Activated CD4-positive, alpha-beta T cell treated with anti-CD3 and anti-CD28 coated beads, Interleukin-10, Interleukin-2, amounts not matched to agents 100 ng/mL and 50 ng/mL, durations not matched to agents 16 hours and 8 hours (primary cell): ENCODE data around the gene TRA2B.
A peak's percentile ranks its signal among the peaks of the same experiment; 100 is the strongest.

ENCODE experiments used
- DNase-seq: peaks from one replicate; pipeline ENCODE4 v3.0.0-alpha.2; 2020

TRA2B gene

DNA sequence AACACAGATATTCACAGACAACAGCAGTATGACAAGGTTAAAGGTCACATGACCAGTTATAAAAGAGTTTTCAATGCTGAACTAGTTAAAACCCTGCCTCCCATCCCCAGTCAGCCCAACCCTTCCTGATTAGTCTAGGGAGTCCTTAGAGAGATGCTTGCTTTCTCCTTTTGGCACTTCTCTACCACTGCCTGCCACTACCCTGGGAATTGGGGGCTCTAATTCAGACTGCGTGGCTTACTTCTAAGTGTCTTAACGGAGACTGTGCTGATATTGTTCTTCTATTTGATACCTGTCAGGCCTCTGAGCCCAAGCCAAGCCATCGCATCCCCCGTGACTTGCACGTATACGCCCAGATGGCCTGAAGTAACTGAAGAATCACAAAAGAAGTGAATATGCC lies 11.7 kb upstream of the TRA2B start:
- DNase-seq = no peak

DNA sequence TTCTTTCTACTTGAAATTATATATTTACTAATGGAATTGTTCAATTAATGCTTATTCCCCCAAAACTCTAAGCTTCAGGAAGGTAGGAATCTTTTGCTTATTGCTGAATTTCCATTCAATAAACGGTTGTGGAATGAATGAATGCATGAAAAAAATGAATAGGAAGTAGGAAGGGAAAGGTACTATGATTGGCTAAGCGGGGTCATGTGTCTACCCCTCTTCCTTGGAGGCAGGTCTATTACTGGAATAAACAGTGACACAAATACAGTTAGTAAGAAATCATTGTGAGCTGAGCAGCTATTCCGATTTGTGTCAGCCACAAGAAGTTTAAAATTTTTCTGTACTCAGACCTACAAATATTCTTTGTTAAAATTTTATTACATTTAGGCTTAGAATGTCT lies 10.5 kb upstream of the TRA2B start:
- no peak for DNase-seq

GRCh38 chr3:185943760-185944106 lies 5.9 kb upstream of the TRA2B start:
- DNase-seq = no peak

DNA sequence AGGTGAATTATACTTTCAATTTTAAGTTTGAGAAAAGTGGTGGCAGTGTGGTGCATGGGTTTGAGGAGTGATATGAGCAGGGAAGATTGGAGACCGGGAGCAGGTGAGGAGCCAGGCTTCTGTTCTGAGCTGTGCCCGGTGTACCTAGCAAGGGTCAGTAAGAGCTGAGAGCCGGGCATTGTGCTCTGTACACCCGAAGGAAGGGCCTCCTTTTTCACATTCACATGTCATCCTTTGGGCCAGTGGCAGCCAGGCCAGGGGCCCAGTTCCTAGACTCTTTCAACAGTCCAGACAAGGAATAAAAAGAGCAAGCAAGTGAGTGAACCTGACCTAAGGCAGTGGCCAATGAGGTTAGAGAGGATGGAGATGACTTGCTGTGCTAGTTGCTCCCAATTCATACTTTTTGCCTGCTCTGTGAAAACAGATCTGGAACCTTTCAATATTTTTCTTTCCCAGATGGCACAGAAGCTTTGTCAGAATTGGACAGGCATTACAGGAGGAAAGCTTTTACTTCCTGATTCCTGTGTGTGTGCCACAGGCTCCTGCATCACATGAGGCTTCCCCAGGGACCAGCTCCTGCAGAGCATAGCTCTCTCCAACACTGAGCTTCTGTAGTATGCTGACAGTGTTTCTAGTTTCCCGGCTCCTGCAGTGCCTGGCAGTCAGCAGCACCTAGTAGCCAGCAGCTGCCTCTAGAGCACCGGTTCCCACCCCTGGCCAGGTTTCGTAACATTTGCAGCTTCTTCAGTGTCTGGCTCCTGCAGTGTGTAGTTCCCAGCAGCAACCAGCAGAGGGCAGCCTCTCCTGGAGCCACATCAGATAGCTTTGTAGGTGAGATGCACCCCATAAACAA lies 5.3 kb upstream of the TRA2B start:
- peak; percentile 89 for DNase-seq

GRCh38 chr3:185942396-185942795 lies 4.6 kb upstream of the TRA2B start:
- DNase-seq = no peak

GRCh38 chr3:185940951-185941350 lies 3.1 kb upstream of the TRA2B start:
- no peak for DNase-seq

DNA sequence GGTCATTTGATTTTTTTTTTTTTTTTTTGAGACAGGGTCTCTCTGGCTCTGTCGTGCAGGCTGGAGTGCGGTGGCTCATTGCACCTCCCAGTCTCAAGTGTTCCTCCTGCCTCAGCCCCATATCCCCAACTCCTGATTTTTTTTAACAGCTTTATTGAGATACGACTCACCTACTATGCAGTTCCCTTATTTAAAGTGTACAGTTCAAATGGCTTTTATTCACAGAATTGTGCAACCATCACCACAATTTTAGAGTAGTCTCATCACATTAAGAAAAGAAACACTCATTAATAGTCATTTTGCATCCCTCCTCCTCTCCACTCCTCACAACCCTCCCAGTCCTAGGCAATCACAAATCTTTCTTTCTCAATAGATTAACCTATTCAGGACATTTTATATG lies 1.9 kb upstream of the TRA2B start:
- no peak for DNase-seq

DNA sequence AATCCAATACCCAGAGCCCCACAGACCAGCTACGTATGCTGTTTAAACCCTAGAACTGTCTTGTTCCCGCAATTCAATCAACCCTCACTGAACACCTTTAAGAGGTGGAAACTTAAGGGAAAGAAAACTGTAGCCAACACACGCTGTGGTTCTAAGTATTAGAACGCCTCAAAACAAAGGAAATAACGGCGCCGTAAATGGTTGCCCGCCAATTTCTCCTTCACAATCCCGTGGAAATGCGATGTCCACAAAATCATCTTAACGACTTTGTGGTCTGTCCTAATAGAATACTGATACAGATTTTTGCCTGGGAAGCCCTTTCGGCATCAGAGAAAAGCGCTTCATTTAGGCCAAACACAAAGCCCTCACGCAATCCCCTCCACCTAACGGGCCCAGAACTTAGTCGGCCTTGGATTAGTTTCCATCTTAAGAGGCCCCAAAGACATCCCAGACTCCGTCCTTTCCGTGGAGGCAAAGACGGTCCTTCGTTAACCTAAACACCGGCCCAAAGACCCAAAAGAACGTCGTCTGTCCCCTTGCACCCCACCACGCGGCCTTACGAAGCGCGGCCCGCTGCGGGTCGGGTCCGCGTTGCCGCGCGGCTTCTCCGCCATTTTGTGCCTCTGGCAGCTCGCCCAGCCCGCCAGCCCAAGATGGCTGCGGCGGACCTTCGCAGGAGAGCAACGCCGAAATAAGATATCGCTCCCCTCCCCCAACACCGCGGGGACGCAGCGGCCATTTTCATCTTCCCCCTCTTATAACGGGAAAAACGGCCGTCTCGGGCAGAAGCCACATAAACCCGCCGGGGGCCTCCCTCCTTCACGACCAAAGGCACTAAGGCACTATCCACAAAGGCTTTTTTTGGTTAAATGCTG lies 763 bp downstream of the TRA2B start:
- peak; percentile 92 for DNase-seq

GRCh38 chr3:185936273-185936629 lies 1.6 kb downstream of the TRA2B start:
- no peak for DNase-seq

- no peak for DNase-seq
Observed at GRCh38 chr3:185935465-185936272, 2.1 kb downstream of the TRA2B start.

DNA sequence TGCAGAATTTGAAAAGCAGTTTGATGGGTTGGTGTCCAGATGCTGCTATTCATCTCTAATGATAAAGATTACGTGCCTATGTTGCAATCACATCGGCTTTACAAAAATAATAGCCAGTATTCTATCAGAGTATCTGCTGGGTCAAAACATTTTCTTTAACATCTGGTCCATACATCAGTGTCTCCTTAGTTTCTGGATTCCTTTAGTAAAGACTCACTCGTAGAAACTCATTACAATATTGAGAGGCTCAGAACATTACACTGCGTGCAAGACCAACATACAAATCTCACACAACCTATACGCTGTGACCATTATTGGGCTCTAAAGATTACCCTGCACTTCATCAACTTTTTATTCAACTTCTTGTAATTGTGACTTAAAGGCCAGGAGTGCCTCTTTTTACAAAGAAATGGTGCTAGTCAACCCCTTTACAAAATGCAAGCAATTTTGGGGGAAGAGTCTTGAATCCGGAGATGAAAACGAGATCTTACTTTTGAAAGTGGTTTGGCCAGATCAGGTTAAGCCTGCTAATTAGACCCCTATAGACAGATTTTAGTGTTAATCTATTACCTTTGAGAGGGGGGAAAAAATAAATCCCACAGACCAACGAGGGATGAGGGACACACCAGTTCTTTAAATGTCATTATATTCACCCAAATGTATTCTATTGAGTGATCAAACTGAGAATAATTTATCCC lies 2.9 kb downstream of the TRA2B start:
- DNase-seq = no peak

DNA sequence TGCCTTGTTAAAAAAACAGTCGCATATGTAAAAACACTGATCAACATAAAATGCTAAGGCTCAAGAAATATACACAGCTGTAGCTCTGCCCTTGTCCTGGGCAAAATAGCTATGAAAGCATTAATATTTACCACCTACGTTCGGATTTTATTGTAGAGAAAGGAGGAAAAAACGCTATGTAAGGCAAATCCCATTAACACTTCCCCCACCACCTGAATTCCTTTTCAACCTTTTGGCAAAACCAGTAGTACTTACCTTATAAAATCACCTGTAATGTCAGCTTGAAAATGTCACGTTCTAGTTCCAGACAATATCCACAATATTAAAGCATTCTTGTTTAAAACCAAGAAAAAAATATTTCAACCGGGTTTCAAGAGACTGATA lies 3.6 kb downstream of the TRA2B start:
- no peak for DNase-seq

DNA sequence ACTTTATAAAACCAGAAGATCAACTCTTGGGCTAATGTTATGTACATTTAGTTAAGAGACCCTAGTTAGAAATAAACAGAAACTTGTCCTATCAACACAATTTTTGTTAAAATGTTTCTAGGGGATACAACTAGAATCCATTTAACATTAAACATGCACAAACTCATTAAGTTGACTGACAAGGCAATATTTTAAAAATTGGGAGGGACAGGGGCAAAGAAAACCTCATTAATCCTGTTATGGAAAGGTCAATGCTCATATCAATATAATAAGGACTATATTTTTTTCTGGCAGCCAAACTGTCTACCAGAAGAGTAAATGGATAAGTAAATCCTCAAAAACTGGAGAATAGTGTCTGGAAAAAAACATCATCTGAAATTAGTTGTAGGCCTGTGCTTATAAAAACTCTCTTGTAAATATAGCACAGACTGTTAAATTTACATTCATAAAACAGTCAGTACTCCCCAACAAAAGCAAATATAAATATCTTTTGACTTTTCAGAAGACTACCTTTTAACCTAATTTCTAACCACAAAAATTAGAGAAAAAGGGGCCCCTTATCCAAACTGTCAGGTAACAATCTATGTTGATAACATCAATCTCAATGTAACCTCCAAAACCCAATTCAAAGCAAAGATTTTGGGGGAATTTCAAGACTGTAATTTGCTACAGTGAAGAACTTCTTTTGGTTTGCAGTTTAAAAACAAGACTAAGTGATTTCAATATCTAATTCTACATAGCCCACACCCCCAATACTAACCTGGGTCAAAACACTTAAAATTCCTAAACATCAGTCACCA lies 4.2 kb downstream of the TRA2B start:
- DNase-seq = no peak

- no peak for DNase-seq
Observed at GRCh38 chr3:185931777-185932612, 5.8 kb downstream of the TRA2B start.

- no peak for DNase-seq
Observed at GRCh38 chr3:185930393-185931107, 7.3 kb downstream of the TRA2B start.

DNA sequence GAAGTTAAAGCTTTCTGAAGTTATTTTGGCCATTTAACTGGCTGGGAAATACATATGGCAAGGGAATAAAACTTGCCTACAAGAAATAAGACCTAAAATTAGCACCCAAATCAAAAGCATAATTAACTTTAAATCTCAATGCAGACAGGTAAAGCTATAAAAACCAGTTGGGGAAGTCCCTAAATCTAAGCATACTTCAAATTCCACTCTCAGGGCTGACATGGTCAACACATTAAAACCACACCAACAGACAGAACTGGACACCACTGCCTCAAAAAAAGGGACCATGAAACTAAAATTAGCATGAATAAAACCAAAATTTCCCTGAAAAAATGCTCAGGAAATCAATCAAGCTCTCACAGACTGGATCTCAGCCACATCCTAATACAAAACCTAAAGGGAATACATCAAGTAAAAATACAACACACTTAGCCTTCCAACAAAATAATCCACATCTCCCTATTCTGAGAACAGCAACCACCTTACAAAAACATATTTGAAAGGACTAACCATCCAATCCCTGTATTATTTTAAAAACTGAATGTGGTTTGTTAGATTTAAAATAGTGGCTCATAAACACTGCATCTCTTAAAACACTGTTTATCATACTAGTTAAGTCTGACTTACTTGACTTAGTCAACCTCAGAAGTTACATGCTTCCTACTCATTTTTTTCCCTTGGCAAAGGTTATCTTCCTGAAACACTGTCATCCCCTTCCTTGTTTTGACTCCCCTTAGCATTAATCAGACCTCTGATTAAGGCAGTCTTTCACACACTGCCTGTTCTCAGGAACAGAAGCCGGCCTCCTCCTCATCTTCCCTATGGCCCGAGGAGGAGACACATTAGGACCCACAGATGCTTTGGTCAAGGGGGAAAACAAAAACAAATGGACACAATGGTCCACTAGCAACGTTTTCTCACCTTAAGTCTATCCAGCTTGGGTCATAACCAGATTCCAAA lies 8.3 kb downstream of the TRA2B start:
- DNase-seq = no peak

DNA sequence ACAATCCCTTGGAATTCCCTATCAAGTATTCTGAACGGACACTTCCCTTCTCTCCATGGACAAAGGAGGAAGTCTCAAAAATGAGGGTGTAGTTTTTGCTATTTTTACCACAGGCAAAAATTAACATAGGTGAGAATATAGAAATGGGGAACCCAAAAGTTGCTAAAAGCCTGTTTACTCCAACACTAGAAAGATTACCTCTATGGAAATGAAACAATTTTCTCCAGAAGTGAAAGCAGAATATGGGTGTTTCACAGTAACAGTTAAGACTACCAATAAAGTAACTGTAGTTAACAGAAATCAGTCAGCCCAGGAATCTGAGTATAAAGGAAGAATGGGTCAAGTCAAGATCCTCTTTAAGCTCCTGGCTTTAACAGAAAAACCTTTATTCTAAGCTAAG lies 9.3 kb downstream of the TRA2B start:
- no peak for DNase-seq

- DNase-seq = no peak
Observed at GRCh38 chr3:185927501-185928200, 10.2 kb downstream of the TRA2B start.
